ENCODE results near the gene SLC17A1. TPM values are rescaled to one million over a fixed set of nuclear protein-coding genes. Genes with fewer than 3 reads are reported as not detected.

Gene SLC17A1
- total RNA-seq, 1 donor from 2014 or later: not detected

DNA sequence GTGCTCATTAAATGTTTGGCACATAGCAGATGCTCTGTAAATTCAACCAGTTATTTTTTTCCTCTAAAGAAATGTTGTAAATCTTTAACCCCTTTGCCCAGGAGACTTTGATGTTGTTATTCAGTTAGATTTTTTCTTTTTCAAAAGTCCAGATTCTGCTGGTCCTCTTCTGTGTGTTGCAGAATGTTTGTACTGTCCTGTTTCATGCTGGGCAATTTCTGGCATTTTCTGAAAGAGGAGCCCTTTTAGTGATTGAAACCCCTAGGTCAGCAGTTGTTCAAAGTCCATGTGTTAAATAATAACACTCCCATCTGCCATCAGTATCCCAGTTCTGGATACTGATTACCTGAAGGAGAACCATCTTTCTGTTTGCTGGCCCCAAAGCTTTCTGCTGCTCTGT is 1.3 kb upstream of the SLC17A1 start:
- DNase-seq (ENCODE audit: low read depth): no peak

DNA sequence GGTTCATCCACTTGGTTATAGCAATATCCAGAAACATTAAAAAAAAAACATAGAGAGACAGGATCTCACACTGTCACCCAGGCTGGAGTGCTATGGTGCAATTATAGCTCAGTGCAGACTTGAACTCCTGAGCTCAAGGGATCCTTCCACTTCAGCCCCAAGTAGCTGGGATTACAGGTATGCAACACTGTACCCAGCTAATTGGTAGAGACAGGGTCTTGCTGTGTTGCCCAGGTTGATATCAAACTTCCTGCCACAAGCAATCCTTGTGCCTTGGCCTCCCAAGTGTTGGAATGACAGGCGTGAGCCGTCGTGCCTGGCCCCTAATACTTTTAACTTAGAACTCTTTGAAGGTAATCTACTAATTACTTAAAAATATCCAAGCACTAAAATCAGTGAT is 818 bp upstream of the SLC17A1 start:
- no peak for DNase-seq (ENCODE audit: low read depth)

DNA sequence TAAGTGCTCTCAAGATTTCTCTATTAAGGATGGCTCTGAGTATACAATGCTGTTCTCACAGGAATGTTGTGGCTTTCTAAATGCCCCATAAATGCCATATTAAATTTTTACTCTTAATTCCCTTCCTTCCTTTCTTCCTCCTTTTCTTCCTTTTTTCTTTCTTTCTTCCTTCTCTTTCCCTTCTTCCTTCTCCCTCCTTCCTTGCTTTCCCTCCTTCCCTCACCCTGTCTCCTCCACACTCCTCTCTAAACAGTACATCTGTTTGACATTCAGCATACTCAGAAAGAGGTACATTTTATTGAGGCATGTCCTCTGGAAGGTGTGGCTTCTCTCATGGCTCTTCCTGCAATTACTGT is 433 bp upstream of the SLC17A1 start:
- DNase-seq (ENCODE audit: low read depth): no peak

DNA sequence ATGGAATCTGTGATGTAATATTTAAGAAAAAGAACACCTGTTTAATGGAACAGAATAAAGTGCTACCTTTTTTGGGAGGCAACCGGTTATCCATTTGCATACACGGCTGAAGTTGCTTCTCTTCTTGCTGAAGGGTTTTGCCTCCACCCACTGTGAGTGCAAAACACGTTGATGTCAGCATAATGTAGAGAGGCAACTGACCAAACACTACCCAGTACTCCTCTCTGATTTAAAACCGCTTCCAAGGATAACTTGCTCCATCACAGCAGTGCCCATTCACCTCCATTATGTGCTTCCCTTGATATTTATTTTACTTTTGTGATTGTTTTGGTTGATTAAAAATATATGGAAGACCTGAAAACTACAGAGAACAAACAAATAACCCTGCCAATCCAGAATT is 1.4 kb downstream of the SLC17A1 start:
- DNase-seq (ENCODE audit: low read depth): no peak

DNA sequence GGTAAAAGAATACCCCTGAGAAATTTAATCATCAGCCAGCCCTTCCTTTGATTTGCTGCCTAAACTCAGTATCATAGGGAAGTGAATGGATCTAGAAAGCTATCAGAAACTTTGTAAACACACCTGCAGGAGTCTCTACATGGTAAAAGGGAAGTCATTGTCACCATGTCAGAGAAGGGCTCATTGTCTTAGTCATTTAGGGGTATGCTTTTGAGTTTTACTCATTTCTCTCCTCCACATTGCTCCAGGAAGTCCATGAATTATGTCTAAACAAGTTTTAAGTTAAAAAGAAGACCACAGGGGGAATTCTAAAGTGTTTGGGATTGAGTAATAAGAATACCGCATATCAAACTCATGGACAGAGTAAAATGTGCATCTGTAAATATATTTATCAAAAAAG is 2.5 kb downstream of the SLC17A1 start:
- no peak for DNase-seq (ENCODE audit: low read depth)

DNA sequence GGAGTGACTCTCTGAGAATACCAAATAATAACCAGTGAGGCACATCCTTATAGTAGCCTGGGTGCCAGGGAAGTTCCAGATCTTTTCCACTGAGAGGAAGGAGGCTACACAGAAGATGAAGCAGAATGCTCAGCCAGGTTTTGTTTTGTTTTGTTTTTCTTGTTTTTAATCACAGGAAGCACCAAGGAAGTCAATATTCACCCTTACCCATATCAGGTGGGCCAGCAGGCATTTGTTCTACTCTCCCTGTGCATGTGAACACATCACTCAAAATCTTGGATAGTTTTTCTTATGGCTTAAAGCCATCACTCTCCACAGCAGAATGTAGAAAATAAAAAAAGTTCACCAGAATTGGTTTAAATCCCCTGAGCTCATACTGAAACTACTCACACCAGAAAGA is 10.5 kb downstream of the SLC17A1 start:
- DNase-seq (ENCODE audit: low read depth): no peak

DNA sequence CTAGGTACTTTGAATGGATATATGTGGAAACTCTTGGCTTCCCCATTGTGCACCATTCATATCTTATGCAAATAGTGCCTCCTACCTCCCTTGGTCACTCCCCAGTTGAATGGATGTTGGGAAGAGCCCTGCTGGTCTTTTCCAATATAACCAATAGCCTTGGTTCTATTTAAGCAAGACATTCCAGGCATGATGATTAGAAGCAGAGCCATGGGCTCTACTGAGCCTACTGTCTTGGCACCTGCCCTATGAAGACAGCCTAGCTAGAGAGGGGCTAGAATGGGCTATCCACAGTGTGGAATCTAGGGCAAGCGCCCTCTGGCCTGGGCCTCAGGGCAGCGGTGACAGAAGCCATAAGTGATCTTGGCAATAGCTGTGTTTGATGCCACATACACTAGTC is 15.6 kb downstream of the SLC17A1 start:
- DNase-seq (ENCODE audit: low read depth): no peak

DNA sequence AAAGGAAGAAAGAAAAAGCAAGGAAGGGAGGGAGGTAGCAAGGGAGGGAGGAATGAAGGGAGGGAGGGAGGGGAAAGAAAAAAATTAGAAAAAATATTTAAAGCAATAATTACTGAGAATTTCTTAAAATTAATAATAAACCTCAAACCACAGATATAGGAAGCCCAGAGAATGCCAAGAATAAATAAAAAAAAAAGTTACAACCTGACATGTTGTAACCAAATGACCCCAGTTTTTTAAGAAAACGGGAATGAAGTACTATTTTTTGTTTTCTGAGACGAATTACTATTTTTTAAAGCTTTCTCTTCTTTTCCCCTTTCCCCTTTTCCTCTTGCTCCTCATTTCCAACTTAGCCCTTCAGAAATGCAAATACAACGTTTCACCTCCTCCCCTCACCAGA is 16.7 kb downstream of the SLC17A1 start:
- no peak for DNase-seq (ENCODE audit: low read depth)

DNA sequence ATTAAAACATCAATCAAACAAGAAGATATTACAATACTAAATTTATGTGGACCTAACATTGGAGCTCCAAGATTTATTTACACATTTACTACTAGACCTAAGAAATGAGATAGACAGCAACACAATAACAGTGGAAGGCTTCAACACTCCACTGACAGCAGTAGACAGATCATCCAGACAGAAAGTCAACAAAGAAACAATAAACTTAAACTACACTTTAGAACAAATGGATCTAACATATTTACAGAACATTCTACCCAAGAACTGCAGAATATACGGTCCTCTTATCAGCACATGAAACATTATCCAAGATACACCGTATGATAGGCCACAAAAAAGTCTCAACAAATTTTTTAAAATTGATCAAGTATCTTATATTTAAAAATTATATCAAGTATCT is 27.0 kb downstream of the SLC17A1 start:
- DNase-seq (ENCODE audit: low read depth): no peak

DNA sequence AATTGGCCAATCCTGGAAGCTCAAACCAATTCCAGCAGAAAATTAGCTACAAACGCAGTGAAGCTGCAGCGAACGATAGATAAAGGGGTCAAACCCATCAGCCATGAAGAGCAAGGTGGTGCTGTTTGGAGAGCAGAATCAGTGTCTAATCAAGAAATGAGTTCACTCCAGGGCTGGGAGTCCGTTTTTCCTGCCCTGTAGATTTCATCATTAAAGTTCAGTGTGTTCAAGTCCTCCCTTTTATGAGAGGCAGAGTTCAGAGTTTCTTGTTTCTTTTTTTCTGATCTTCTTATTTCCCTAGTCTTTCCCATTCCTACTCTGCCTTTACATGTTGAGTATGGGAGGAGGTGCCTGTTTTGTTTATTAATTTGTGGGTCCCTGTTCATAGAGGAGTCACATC is 30.4 kb downstream of the SLC17A1 start:
- no peak for DNase-seq (ENCODE audit: low read depth)

DNA sequence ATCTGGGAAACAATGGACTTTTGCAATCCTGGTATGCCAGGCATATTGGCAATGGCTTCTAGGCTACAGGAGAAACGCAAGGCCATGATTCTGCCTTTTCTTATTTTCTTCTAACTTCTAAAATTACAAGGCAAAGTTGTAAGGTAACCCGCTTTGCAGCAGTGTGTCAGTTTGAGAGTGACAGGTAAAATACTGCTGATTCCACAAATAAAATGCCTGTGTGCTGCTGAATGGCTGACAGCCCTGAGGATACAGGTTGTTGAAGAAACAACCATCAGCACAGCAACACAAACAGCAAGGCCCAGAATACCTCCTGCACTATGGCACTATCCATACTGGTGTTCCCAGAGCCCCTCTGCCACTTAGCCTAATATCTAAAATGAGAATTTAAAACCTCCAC is 37.1 kb downstream of the SLC17A1 start:
- no peak for DNase-seq (ENCODE audit: low read depth)

DNA sequence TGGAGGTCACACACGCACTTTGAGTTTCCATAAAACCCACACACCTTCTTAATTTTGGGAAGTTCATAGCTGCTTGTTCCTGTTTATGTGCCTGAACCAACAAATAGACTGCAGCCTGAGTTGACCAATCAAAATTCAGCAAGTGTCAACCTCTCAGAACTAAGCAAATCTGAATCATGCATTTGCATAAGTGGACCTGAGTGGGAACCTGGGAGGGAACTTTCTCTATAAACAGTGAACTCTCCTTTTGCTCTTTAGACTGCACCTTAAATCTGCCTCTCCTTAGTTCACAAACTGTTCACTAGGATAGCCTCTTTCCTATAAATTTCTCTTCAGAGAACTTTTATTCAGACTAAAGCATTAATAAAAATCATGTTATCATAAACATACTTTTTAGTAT is 37.9 kb downstream of the SLC17A1 start:
- DNase-seq (ENCODE audit: low read depth): no peak

DNA sequence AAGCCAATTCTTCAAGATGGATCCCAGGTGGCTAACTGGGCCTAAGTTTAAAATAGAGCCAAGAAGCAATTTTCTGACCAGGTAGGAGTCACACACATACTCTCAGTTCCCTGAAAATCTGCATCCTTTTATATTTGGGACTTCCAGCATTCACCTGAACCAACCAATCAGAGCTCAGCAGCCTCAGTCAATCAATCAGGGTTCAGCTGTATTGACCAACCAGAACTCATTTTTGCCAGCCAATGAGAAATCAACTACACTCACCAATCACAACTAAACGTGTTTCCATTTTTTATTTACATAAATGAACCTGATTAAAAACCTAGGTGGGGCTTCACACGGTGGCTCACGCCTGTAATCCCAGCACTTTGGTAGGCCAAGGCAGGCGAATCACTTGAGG is 39.8 kb downstream of the SLC17A1 start:
- DNase-seq (ENCODE audit: low read depth): no peak

DNA sequence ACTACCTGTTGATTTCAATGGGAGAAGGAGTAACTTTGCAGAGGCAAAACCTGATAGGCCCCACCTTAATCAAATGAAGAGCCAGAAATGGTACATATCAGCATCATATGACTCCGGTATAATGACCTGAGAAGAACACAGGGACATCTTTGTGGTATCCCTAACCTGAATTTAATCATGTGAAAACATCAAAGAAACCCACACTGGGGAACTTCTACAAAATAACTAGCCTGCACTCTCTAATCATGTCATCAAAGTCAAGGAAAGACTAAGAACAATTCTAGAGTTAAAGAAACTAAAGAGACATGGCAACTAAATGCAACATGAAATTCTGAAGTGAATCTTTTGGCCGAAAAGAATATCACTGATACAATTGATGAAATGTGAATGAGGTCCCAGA is 42.4 kb downstream of the SLC17A1 start:
- DNase-seq (ENCODE audit: low read depth): no peak

DNA sequence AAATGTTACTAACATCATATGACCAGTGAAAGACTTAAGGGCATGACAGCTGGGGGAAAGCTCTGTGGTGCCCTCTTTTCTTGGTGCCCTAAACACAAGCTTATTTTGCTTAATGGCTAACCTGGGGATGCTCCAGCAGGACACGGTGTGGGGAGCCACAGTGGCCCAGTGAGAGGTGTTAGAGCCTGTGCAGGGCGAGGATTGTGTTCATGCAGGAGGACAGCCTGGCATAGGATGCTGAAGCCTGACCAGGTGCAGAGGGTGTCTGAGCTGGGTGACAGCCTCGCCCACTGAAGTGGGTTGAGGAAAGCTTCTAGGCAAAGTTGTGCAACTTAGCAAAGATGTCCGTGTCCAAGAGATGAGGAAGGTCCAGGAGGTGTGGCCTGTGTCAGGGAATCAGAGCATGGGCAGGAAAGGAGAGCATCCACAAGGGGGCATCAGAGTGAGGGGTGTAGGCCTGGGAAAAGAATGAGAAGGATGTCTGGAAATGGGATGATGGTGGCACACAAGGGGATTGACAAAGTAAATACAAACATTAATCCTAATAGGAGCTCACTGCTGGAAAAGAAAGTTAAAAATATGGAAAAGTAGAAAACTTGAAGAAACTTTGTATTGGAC is 43.4 kb downstream of the SLC17A1 start:
- DNase-seq (ENCODE audit: low read depth): peak; percentile 74

DNA sequence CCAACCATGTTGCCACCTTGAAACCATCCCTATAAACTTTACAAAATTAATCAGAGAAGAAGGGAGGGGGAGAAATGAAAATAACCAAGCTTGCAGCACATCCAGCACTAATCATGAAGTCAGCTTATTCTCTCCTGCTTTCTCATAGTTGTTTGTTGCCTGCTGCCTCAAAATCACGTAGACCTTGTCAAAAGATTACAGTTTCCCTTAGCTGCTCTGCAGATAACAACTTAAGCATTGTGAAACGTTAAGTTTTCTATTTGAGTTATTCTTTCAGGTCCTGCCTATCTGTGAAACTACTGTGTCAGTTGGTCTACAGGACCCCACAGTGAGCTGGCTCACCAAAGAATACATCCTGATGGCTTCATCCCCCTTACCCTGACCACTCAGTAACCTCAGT is 44.4 kb downstream of the SLC17A1 start:
- DNase-seq (ENCODE audit: low read depth): no peak

DNA sequence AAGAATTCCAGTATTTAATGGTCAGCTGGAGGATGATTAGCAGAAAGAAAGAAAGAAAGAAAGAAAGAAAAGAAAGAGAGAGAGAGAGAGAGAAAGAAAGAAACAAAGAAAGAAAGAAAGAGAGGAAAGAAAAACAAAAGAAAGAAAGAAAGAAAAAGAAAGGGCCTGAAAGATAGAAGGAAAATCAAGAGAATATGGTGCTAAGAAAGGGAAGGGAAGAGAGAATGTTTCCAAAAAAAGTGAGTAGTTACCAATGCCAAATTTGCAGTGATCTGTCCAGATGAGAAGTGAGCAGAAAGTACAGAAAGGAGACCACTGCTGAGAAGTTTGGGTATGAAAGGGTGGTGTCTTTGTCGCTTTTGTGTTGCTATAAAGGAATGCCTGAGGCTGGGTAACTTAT is 50.7 kb downstream of the SLC17A1 start:
- DNase-seq (ENCODE audit: low read depth): no peak

DNA sequence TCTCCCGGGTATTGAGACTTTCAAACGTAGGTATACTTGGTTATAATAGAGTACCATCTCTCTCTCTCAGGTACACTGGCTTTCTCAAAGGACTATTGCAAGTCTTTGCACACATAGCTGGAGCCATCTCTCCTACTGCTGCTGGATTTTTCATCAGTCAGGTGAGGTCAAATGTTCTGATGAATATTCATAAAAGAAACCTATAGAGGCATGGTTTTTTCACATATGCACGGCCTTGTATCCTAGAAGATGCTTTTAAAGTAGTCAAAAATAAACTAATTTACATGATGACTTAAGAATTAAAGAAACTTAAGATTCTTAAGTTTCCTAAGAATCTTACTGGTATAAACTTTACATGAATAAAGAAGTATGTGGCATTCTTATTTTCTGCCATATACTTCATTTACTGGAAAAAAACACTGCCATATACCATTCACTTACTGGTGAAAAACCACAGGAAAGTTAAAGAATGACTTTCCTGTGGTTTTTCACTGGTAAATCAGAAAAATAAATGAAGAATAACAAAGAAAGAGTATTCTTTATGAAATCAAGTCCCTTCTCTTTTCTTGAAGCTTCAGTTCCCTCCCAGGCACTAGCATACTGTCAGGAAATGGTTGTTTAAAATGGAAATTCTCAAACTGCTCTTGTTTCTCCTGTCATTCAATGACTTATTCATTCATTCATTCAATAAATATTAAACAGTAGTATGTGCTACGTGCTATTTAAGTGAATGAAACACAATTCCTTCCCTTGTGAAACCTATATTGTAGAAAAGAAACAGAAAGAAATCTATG is 53.8 kb downstream of the SLC17A1 start:
- DNase-seq (ENCODE audit: low read depth): no peak

DNA sequence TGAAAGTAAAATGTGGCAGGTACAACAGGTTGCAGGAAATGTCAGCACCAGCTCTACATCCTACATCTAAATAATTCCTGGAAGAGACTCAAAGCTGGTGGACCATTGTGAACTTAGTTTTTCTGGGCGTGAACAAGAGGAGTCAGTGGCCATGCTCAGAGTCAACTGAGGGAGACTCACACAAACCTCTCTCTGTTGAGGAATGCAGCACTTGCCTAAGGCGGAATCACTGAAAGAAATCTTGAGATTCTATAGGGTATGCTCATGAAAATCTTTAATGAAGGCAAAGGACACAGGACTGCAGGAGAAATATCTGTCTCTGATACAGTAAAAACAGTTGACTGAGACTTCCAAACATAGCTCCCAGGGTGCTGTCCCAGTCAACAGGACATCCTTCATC is 54.8 kb downstream of the SLC17A1 start:
- DNase-seq (ENCODE audit: low read depth): no peak

DNA sequence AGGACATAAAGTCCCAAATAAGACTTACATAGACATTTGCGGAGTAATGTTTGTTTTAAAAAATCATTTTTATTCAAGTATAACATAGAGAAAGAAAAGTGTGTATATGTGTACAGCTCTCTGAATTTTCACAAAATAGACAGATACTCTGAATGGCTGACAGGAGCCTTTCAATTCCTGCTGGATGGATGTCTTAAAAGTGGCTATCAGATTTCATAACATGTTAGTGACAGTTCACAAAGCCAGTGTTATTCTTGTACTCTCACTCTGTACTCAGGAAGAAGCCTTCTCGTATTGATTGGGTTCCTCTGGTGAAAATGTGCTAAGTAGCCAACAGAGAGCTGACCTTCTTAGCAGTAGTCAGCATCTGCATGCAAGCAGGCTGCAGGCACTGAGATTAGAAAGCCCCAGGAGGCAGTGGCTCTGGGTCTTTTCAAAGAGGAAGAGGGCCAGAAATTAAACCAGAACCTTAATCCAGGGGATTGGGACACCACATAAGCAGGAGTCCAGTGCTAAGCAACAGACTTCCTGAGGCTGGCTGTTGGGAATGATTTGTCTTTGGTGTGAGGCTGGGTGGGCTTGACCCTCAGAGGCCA is 57.6 kb downstream of the SLC17A1 start:
- DNase-seq (ENCODE audit: low read depth): no peak

DNA sequence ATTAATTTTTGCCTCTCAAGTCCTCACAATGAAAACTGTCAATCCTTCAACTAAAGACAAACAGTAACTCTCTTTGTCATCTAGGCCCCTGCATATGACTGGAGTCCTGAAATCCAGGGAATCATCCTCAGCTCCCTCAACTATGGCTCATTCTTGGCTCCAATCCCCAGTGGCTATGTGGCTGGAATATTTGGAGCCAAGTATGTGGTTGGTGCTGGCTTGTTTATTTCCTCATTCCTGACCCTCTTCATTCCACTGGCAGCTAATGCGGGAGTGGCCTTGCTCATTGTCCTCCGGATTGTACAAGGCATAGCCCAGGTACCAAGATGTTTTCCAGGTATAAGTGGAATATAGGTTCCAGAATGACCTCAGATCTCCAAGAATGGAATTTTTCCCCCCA is 61.9 kb downstream of the SLC17A1 start:
- DNase-seq (ENCODE audit: low read depth): peak; percentile 54

DNA sequence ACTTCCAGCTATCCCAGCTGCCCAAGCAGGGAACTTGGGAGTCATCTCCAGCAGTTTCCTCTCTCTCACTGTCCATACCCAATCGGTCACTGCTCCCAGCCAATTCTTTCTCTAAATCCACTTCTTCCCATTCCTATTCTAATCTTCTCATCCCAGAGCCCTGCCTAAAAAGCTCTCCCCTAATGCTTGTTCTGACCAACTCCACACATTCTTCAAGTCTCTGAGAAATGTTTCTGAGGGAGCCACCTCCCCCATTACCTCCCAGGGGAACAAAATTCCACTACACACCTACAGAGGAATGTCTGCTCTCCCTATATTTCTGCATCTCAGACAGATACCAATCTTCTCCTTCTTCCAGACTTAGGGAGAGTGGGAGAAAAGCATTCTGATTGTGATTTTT is 63.3 kb downstream of the SLC17A1 start:
- no peak for DNase-seq (ENCODE audit: low read depth)

DNA sequence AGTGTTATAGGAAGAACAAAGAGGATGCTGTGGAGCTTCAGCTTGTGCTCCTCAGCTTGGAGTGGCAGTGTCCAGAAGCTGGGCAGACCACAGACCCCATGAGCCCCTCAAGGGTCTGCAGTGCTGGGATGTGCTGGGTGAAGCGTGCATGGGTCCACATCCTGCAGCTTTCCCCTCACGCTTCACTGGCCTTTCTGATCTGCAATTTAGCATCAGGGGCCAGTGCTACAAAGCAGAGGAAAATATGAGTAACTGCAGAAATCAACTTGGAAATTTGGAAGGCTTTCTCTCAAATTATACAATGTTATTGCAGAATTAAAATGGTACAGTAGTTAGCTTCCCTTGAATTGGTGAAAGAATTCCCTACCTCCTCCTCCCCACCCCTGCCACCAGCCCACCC is 67.2 kb downstream of the SLC17A1 start:
- no peak for DNase-seq (ENCODE audit: low read depth)
